B cell (primary cell): ENCODE data around the gene ATPAF1. TPM values are rescaled to one million over a fixed set of nuclear protein-coding genes. Genes with fewer than 3 reads are reported as not detected.

ENCODE experiments used
- ATAC-seq: fragments of 200-7000 bp; cut with Tn5 transposase; one replicate; pipeline ENCODE4 v1.10.0; 2021; ENCODE audit warnings: low read depth, mild to moderate bottlenecking, moderate number of reproducible peaks, moderate library complexity
- CTCF ChIA-PET: fragments of 350-600 bp; sonication (Branson Sonifier 250); formaldehyde crosslinking; loops from one replicate; lab custom pipeline; 2021; ENCODE audit warnings: antibody characterized with exemption, inconsistent platforms; lab: Charles Lee
- POLR2A ChIA-PET: fragments of 350-600 bp; sonication (Branson Sonifier 250); formaldehyde crosslinking; loops from one replicate; lab custom pipeline; 2021; ENCODE audit warnings: antibody characterized with exemption; lab: Charles Lee
- DNase-seq: peaks from one replicate; pipeline ENCODE4 v3.0.0; 2013
- H2AFZ ChIP-seq: 2 replicates; pipeline ENCODE4 v1.6.1; 2012; ENCODE audit warnings: mild to moderate bottlenecking, low read depth, low read length; ENCODE audit not compliant: insufficient read depth, poor library complexity, severe bottlenecking
- H3K27ac ChIP-seq, 2 donors: 1 replicate in 1 of 2; 2 replicates in 1 of 2; pipeline ENCODE4 v1.5.1; 2012 to 2013; ENCODE audit warnings: low read length in 2 of 2, mild to moderate bottlenecking in 2 of 2, moderate library complexity in 1 of 2
- H3K27me3 ChIP-seq, 4 experiments: fragments of 200-600 bp in 1 of 4; sonication (generic) in 1 of 4; replicated peaks in 1 of 4; 1 replicate in 2 of 4; 2 replicates in 2 of 4; pipeline versions ENCODE4 v1.6.1 to v1.7.0; 2013 to 2016; ENCODE audit warnings: low read length in 3 of 4, mild to moderate bottlenecking in 2 of 4, mixed read lengths in 1 of 4, moderate library complexity in 1 of 4; ENCODE audit not compliant: insufficient read depth in 4 of 4, control insufficient read depth in 3 of 4; ENCODE audit errors: control extremely low read depth in 1 of 4
- H3K36me3 ChIP-seq, 2 experiments: replicated peaks in 1 of 2; 1 replicate in 1 of 2; 2 replicates in 1 of 2; pipeline versions ENCODE4 v1.6.1 to v1.7.1; 2013; ENCODE audit warnings: low read length in 1 of 2; ENCODE audit not compliant: insufficient read depth in 2 of 2, control insufficient read depth in 1 of 2; ENCODE audit errors: control extremely low read depth in 1 of 2, extremely low read depth in 1 of 2
- H3K4me1 ChIP-seq, 2 donors: fragments of 200-600 bp in 1 of 2; sonication (generic) in 1 of 2; 1 replicate in 1 of 2; 2 replicates in 1 of 2; pipeline versions ENCODE4 v1.5.1 to v1.6.1; 2013 to 2017; ENCODE audit warnings: low read length in 2 of 2; ENCODE audit not compliant: control insufficient read depth in 2 of 2, insufficient read depth in 2 of 2
- H3K4me2 ChIP-seq: replicated peaks from 2 replicates; pipeline ENCODE3; 2012; ENCODE audit warnings: mild to moderate bottlenecking, low read depth, low read length; ENCODE audit not compliant: poor library complexity, severe bottlenecking
- H3K4me3 ChIP-seq, 5 experiments: fragments of 200-600 bp in 1 of 5; sonication (generic) in 1 of 5; 1 replicate in 3 of 5; 2 replicates in 2 of 5; pipeline versions ENCODE4 v1.5.1 to v1.7.0; 2011 to 2016; ENCODE audit warnings: low read length in 4 of 5, mild to moderate bottlenecking in 4 of 5, low read depth in 2 of 5, control low read depth in 1 of 5, moderate library complexity in 1 of 5; ENCODE audit not compliant: insufficient read depth in 1 of 5; ENCODE audit errors: control extremely low read depth in 1 of 5, extremely low read depth in 1 of 5
- H3K79me2 ChIP-seq: fragments of 200-600 bp; sonication (generic); one replicate; pipeline ENCODE4 v1.6.0; 2016; ENCODE audit warnings: low read length; ENCODE audit not compliant: control insufficient read depth, insufficient read depth
- H3K9ac ChIP-seq: fragments of 200-600 bp; sonication (generic); 2 replicates; pipeline ENCODE4 v1.6.1; 2017; ENCODE audit warnings: mild to moderate bottlenecking, low read length, moderate library complexity
- H3K9me3 ChIP-seq, 3 donors: one replicate each; pipeline versions ENCODE4 v1.6.1 to v1.7.1; 2013; ENCODE audit warnings: low read length in 2 of 3; ENCODE audit not compliant: control insufficient read depth in 2 of 3, insufficient read depth in 1 of 3; ENCODE audit errors: control extremely low read depth in 1 of 3
- H4K20me1 ChIP-seq: 2 replicates; pipeline ENCODE4 v1.6.0; 2012; ENCODE audit warnings: mild to moderate bottlenecking, low read length; ENCODE audit not compliant: insufficient read depth, control insufficient read depth, poor library complexity, severe bottlenecking
- H3K27ac Mint-ChIP-seq: one replicate; pipeline ENCODE4 v1.8.0; 2021; ENCODE audit warnings: mixed read lengths
- H3K27me3 Mint-ChIP-seq: one replicate; pipeline ENCODE4 v1.8.0; 2021; ENCODE audit warnings: mixed read lengths
- H3K4me1 Mint-ChIP-seq: one replicate; pipeline ENCODE4 v1.8.0; 2021; ENCODE audit warnings: mixed read lengths
- H3K4me3 Mint-ChIP-seq: one replicate; pipeline ENCODE4 v1.8.0; 2021; ENCODE audit warnings: mixed read lengths
- H3K9me3 Mint-ChIP-seq: one replicate; pipeline ENCODE4 v1.8.0; 2022; ENCODE audit warnings: mixed read lengths; ENCODE audit not compliant: insufficient read depth
- EZH2 ChIP-seq: IDR thresholded peaks from 2 replicates; pipeline ENCODE4 v1.6.1; 2012; ENCODE audit warnings: borderline replicate concordance, low read depth, mild to moderate bottlenecking, moderate library complexity, low read length; ENCODE audit not compliant: insufficient read depth, poor library complexity, severe bottlenecking
- WGBS: methylation state at CpG from one replicate; pipeline ENCODE4 v1.1.5; 2013; ENCODE audit warnings: missing lambda C conversion rate; ENCODE audit not compliant: insufficient coverage; 5-methylcytosine and 5-hydroxymethylcytosine counted together
- intact Hi-C: fragments of 100-400 bp; cut with micrococcal nuclease; formaldehyde crosslinking; loops from one replicate; pipeline ENCODE4 v1.10.0; 2022
- polyA plus RNA-seq: library from polyadenylated mRNA; depleted of rRNA; stranded (reverse); fragments of >200 nt; gene quantifications from 2 replicates; pipeline ENCODE4 v1.2.3, GENCODE V29; 2012
- total RNA-seq, 2 donors: library from RNA; stranded (reverse); fragments of 120-200 nt in 1 of 2; gene quantifications; 1 replicate in 1 of 2; 2 replicates in 1 of 2; pipeline versions ENCODE4 v1.2.3 to v1.2.4, GENCODE V29; 2013 to 2022
- TF ChIP-seq, protein P1 (sequence below): fragments of 200-600 bp; IDR thresholded peaks from one replicate; pipeline ENCODE4 v1.8.0; 2022; ENCODE audit warnings: antibody characterized with exemption, mild to moderate bottlenecking

Gene ATPAF1
- total and polyA plus RNA-seq, 2 donors (not counting 1 experiment from before 2014, with no cell fraction given), result 18.3 to 22.0 TPM

DNA sequence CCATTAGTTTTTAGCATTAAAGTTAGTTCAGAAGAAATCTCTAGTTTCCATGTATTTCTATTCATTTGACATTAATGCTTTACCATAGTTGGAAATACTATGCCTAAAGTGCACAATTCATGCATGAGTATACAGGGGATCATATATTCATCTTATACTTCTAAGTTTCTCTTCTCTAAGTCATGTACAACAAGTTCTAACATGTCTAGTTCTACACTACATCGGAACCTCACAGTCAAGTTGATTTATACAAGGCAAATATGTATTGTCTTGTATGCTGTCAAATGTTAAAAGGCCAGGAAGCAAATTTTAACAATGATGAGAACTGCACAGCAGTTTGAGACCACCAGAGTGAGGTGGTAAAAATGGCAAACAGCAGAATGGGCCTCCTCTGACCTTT is 28.6 kb downstream of the ATPAF1 start:
- Histone ChIP-seq H3K27me3 (no peaks in the 10 kb centered on the region), H2AFZ (no peak overlapping the region), H3K27ac (no peak overlapping the region), H3K4me3 (no peak overlapping the region), H4K20me1 (no peaks in the 10 kb centered on the region), H3K4me2 (no peak overlapping the region), H3K9ac (no peak overlapping the region), H3K79me2 (no peaks in the 10 kb centered on the region), H3K9me3 (no peaks in the 10 kb centered on the region), H3K4me1 (no peaks in the 10 kb centered on the region), H3K36me3 (peaks cover 5 to 29% of the 10 kb centered on the region in 2 experiments)
- H3K9me3 Mint-ChIP-seq, result no peaks in the 10 kb centered on the region
- no peak overlapping the region for H3K27ac Mint-ChIP-seq
- no peaks in the 10 kb centered on the region for H3K27me3 Mint-ChIP-seq
- no CpG with 5 or more reads among the region's 1 CpG for WGBS
- ChIA-PET CTCF (no interaction called here), POLR2A (no interaction called here)
- TF ChIP-seq EZH2, result no peak
- TF ChIP-seq, protein P1, sequence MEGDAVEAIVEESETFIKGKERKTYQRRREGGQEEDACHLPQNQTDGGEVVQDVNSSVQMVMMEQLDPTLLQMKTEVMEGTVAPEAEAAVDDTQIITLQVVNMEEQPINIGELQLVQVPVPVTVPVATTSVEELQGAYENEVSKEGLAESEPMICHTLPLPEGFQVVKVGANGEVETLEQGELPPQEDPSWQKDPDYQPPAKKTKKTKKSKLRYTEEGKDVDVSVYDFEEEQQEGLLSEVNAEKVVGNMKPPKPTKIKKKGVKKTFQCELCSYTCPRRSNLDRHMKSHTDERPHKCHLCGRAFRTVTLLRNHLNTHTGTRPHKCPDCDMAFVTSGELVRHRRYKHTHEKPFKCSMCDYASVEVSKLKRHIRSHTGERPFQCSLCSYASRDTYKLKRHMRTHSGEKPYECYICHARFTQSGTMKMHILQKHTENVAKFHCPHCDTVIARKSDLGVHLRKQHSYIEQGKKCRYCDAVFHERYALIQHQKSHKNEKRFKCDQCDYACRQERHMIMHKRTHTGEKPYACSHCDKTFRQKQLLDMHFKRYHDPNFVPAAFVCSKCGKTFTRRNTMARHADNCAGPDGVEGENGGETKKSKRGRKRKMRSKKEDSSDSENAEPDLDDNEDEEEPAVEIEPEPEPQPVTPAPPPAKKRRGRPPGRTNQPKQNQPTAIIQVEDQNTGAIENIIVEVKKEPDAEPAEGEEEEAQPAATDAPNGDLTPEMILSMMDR, result no peak
- no peak for ATAC-seq
- no peaks in the 10 kb centered on the region for H3K4me1 Mint-ChIP-seq
- DNase-seq, result no peak
- no peak overlapping the region for H3K4me3 Mint-ChIP-seq
- intact Hi-C loops, result no loop called here

DNA sequence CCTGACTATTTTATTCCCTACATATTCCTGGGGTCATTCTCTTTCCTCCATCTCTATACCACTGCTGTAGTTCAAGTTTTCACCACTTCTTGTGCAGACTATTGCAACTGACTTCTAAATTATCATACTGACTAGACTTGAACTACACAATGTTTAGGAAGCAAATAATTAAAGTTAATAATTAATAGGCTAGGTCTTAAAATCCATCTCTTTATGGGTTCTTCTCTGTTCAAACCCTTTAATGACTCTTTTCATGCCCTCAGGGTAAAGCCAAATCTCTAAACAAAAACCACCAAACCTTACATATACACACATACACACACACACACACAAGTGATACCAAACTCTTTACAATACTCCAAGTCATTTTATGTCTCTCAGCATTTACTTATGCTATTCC is 29.2 kb downstream of the ATPAF1 start:
- DNase-seq, result no peak
- H3K4me1 ChIP-seq, result no peaks in the 10 kb centered on the region
- H3K9me3 ChIP-seq, result no peaks in the 10 kb centered on the region
- peaks cover 5 to 29% of the 10 kb centered on the region in 2 experiments for H3K36me3 ChIP-seq
- H4K20me1 ChIP-seq, result no peaks in the 10 kb centered on the region
- H2AFZ ChIP-seq, result no peak overlapping the region
- no peaks in the 10 kb centered on the region for H3K4me1 Mint-ChIP-seq
- no peak overlapping the region for H3K9ac ChIP-seq
- H3K9me3 Mint-ChIP-seq, result no peaks in the 10 kb centered on the region
- H3K79me2 ChIP-seq, result no peaks in the 10 kb centered on the region
- H3K27ac ChIP-seq, result no peak overlapping the region
- no peak overlapping the region for H3K4me3 ChIP-seq
- ChIA-PET CTCF (no interaction called here), POLR2A (no interaction called here)
- no peak for TF ChIP-seq EZH2
- TF ChIP-seq, protein P1, result no peak
- no peak overlapping the region for H3K4me3 Mint-ChIP-seq
- no peaks in the 10 kb centered on the region for H3K27me3 Mint-ChIP-seq
- H3K4me2 ChIP-seq, result no peak overlapping the region
- ATAC-seq, result no peak
- H3K27ac Mint-ChIP-seq, result no peak overlapping the region
- intact Hi-C loops, result no loop called here
- H3K27me3 ChIP-seq, result no peaks in the 10 kb centered on the region
